DND-41 (cell line): ENCODE data around the gene COL23A1.

Source experiments
- EZH2 ChIP-seq: IDR thresholded peaks from 3 replicates; pipeline ENCODE4 v1.6.1; 2012; ENCODE audit warnings: borderline replicate concordance, low read depth, mild to moderate bottlenecking, moderate library complexity, low read length, inconsistent platforms; ENCODE audit not compliant: severe bottlenecking
- TF ChIP-seq, protein P1 (sequence below): IDR thresholded peaks from 2 replicates; pipeline ENCODE4 v1.5.1; 2012; ENCODE audit warnings: borderline replicate concordance, low read length, moderate library complexity, mild to moderate bottlenecking; ENCODE audit not compliant: poor library complexity, severe bottlenecking; ENCODE audit errors: extremely low read depth

DNA sequence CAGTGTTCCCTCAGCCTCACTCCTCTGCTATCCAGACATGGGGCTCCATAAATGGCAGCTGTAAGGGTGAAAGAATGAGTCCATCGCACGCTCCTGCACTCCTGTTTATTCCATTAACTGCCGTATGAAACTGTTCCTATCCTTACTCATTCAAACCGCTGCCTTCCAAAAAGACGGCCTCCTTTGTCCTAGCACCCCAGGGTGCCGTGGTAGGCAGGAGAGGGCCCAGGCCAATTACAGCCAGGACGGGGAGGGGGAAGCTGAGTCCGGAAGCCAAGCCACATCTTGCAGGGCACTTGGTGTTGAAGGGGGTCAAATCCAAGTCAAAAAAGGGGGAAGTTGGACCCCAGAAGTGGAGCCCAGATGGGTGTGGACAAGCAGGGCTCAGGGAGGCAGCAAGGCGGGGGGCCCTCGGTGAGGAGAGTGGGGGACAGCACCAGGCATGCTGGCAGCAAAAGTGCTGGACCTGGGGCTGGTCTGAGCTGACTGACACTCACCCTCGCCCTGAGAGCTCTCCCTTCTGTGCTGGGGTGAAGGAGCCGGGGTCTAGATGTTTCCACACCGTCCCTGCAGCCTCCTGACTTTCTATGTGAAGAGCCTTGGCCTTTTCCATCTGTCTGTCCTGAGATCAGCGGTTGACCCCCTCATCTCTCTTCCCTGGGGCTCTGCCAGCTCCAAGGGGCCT lies 63.3 kb downstream of the COL23A1 start:
- TF ChIP-seq, protein P1, sequence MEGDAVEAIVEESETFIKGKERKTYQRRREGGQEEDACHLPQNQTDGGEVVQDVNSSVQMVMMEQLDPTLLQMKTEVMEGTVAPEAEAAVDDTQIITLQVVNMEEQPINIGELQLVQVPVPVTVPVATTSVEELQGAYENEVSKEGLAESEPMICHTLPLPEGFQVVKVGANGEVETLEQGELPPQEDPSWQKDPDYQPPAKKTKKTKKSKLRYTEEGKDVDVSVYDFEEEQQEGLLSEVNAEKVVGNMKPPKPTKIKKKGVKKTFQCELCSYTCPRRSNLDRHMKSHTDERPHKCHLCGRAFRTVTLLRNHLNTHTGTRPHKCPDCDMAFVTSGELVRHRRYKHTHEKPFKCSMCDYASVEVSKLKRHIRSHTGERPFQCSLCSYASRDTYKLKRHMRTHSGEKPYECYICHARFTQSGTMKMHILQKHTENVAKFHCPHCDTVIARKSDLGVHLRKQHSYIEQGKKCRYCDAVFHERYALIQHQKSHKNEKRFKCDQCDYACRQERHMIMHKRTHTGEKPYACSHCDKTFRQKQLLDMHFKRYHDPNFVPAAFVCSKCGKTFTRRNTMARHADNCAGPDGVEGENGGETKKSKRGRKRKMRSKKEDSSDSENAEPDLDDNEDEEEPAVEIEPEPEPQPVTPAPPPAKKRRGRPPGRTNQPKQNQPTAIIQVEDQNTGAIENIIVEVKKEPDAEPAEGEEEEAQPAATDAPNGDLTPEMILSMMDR = no peak
- no peak for TF ChIP-seq EZH2
